IPS-15b (cell line): Measurements from ENCODE around the gene TAS2R19.
"Not testable (repeated sequence)": the region's sequence is repeated elsewhere in the genome, so short reads cannot be mapped to it uniquely, and the experiment has no call there.

Experiments used
- H3K27me3 ChIP-seq: one replicate; pipeline ENCODE4 v1.6.1; 2013; ENCODE audit warnings: low read length; ENCODE audit not compliant: control insufficient read depth, insufficient read depth
- H3K36me3 ChIP-seq: one replicate; pipeline ENCODE4 v1.6.1; 2013; ENCODE audit warnings: low read length; ENCODE audit not compliant: control insufficient read depth, insufficient read depth
- H3K4me1 ChIP-seq: one replicate; pipeline ENCODE4 v1.6.1; 2013; ENCODE audit warnings: mild to moderate bottlenecking, low read length; ENCODE audit not compliant: control insufficient read depth, insufficient read depth
- H3K4me3 ChIP-seq: one replicate; pipeline ENCODE4 v1.5.1; 2013; ENCODE audit warnings: low read depth, low read length
- H3K9ac ChIP-seq: one replicate; pipeline ENCODE4 v1.6.1; 2013; ENCODE audit warnings: low read depth, mild to moderate bottlenecking, low read length
- H3K9me3 ChIP-seq: one replicate; pipeline ENCODE4 v1.6.1; 2013; ENCODE audit warnings: mild to moderate bottlenecking, low read length; ENCODE audit not compliant: control insufficient read depth, insufficient read depth

TAS2R19 gene

GRCh38 chr12:11039171-11039570 lies 16.8 kb upstream of the TAS2R19 start:
- Histone ChIP-seq H3K4me1 (no peaks in the 10 kb centered on the region), H3K36me3 (no peaks in the 10 kb centered on the region), H3K9me3 (no peaks in the 10 kb centered on the region), H3K27me3 (no peaks in the 10 kb centered on the region), H3K4me3 (no peak overlapping the region), H3K9ac (no peak overlapping the region)

DNA sequence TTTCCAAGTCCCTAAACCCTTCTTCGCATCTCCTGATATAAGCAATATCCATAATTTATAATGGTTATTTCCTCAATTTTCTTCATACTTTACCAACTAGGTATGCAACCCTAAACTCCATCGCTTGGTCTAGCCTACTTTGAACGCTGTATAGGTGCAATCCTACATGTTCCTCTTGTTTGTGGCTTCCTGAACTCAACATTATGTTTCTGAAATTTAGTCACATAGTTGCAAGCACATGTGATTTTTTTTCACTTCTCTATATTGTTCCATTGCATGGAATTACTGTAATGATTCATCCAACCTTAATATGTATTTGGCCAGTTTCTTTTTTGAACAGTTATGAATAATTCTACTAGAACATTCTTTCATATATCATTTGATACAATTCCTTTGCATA lies 11.5 kb upstream of the TAS2R19 start:
- not testable (repeated sequence) for H3K9ac ChIP-seq, H3K4me1 ChIP-seq, H3K9me3 ChIP-seq, H3K36me3 ChIP-seq, H3K4me3 ChIP-seq, H3K27me3 ChIP-seq

GRCh38 chr12:11031307-11031706 lies 8.9 kb upstream of the TAS2R19 start, which contains the start of gene TAS2R31:
TSS of gene TAS2R31 (minus strand) at chr12:11031407. CDS start at chr12:11031335, 72 bp downstream.
- Histone ChIP-seq H3K4me3 (no peak within 1 kb of the TSS), H3K36me3 (no peaks in the 10 kb centered on the region), H3K9me3 (no peaks in the 10 kb centered on the region), H3K9ac (no peak within 1 kb of the TSS), H3K27me3 (no peaks in the 10 kb centered on the region), H3K4me1 (no peaks in the 10 kb centered on the region)

DNA sequence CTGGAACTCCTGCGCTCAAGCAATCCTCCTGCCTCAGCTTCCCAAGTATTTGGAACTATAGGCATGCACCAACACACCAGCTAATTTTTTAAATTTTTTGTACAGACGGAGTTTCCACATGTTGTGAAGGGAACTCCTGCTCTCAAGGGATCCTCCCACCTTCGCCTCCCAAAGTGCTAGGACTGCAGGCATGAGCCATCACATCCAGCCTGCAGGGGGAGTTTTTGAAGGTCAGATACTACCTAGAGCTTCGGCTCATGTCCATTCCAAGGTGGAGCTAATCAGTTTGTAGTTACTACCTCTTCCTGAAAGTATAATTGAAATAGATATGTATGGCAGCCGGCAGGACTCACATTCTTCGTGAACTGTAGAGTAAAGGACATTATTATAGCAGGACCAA lies 3.7 kb upstream of the TAS2R19 start:
- H3K36me3 ChIP-seq: no peaks in the 10 kb centered on the region
- H3K9ac ChIP-seq: no peak overlapping the region
- no peaks in the 10 kb centered on the region for H3K4me1 ChIP-seq
- H3K9me3 ChIP-seq: no peaks in the 10 kb centered on the region
- no peaks in the 10 kb centered on the region for H3K27me3 ChIP-seq
- H3K4me3 ChIP-seq: no peak overlapping the region

GRCh38 chr12:11023387-11023786 lies 967 bp upstream of the TAS2R19 start:
- no peaks in the 10 kb centered on the region for H3K27me3 ChIP-seq
- H3K9me3 ChIP-seq: no peaks in the 10 kb centered on the region
- no peak overlapping the region for H3K4me3 ChIP-seq
- no peak overlapping the region for H3K9ac ChIP-seq
- no peaks in the 10 kb centered on the region for H3K36me3 ChIP-seq
- no peaks in the 10 kb centered on the region for H3K4me1 ChIP-seq

DNA sequence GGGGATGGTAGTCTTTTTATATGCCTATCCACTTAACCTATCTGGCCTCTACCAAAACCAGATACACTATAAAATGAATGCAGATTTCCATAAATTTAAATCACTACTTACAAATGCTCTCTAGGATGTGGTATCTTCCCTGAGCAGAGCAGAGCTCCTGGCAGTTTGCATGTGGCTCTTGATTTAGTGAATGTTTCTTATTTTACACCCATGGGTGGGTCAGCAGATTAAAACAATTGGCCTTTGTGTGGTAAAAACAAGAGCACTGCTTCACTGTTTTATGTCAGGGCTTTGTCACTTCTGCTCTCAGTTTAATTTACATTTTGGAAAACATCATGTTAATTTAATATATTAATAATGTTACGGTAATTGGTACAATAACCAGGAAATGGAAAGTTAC lies 5.5 kb downstream of the TAS2R19 start:
- H3K9ac ChIP-seq: no peak overlapping the region
- no peak overlapping the region for H3K4me3 ChIP-seq
- H3K4me1 ChIP-seq: no peaks in the 10 kb centered on the region
- H3K36me3 ChIP-seq: no peaks in the 10 kb centered on the region
- H3K9me3 ChIP-seq: no peaks in the 10 kb centered on the region
- H3K27me3 ChIP-seq: no peaks in the 10 kb centered on the region

GRCh38 chr12:11015775-11016430 lies 6.5 kb downstream of the TAS2R19 start:
- Histone ChIP-seq H3K9ac (no peak overlapping the region), H3K4me1 (no peaks in the 10 kb centered on the region), H3K27me3 (no peaks in the 10 kb centered on the region), H3K4me3 (no peak overlapping the region), H3K9me3 (no peaks in the 10 kb centered on the region), H3K36me3 (no peaks in the 10 kb centered on the region)

- Histone ChIP-seq H3K36me3 (no peaks in the 10 kb centered on the region), H3K9me3 (no peaks in the 10 kb centered on the region), H3K4me3 (no peak overlapping the region), H3K9ac (no peak overlapping the region), H3K4me1 (no peaks in the 10 kb centered on the region), H3K27me3 (no peaks in the 10 kb centered on the region)
Observed at GRCh38 chr12:11014234-11014633, 8.2 kb downstream of the TAS2R19 start.

- no peaks in the 10 kb centered on the region for H3K36me3 ChIP-seq
- no peaks in the 10 kb centered on the region for H3K27me3 ChIP-seq
- no peak overlapping the region for H3K4me3 ChIP-seq
- H3K4me1 ChIP-seq: no peaks in the 10 kb centered on the region
- H3K9me3 ChIP-seq: no peaks in the 10 kb centered on the region
- no peak overlapping the region for H3K9ac ChIP-seq
Observed at GRCh38 chr12:11007608-11008007, 14.8 kb downstream of the TAS2R19 start.

- Histone ChIP-seq H3K36me3 (no peaks in the 10 kb centered on the region), H3K4me1 (no peaks in the 10 kb centered on the region), H3K9ac (no peak within 1 kb of the TSS), H3K4me3 (no peak within 1 kb of the TSS), H3K27me3 (no peaks in the 10 kb centered on the region), H3K9me3 (no peaks in the 10 kb centered on the region)
Observed at GRCh38 chr12:10998204-10998603, 24.2 kb downstream of the TAS2R19 start, which contains the start of gene TAS2R20. TSS of gene TAS2R20 (minus strand) at chr12:10998304. CDS start at chr12:10997875, 429 bp downstream.

DNA sequence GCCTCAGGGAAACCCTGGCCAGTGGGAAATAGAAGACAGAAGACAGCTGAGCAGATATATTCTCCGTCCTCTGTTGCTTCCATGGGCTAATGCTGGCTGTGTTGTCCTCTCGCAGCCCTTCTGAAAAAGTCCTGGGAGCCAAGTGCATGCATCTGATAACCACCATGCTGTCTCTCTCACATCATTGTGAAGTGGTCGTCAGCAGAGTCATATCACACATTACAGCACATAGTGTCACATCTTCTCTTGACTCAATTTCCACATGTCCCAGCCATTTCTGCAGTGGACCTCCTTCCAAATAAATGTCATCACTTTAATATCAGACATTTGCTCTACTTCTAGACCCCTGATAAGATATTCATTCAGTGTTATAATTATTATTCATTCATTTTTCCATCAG lies 28.1 kb downstream of the TAS2R19 start:
- H3K9ac ChIP-seq: no peak overlapping the region
- no peaks in the 10 kb centered on the region for H3K9me3 ChIP-seq
- H3K36me3 ChIP-seq: no peaks in the 10 kb centered on the region
- H3K27me3 ChIP-seq: no peaks in the 10 kb centered on the region
- no peaks in the 10 kb centered on the region for H3K4me1 ChIP-seq
- no peak overlapping the region for H3K4me3 ChIP-seq

GRCh38 chr12:10989107-10989506 lies 33.3 kb downstream of the TAS2R19 start:
- H3K9ac ChIP-seq: no peak overlapping the region
- no peaks in the 10 kb centered on the region for H3K4me1 ChIP-seq
- no peaks in the 10 kb centered on the region for H3K9me3 ChIP-seq
- no peaks in the 10 kb centered on the region for H3K36me3 ChIP-seq
- H3K27me3 ChIP-seq: no peaks in the 10 kb centered on the region
- H3K4me3 ChIP-seq: no peak overlapping the region
